K562 (cell line): Measurements from ENCODE around the gene CEP350. TPM values are rescaled to one million over a fixed set of nuclear protein-coding genes. Genes with fewer than 3 reads are reported as not detected.

Source experiments
- ARNT ChIP-seq, 2 experiments: fragments of 450-650 bp; IDR thresholded peaks; 2 replicates each; pipeline ENCODE4 v1.6.1; 2016; ENCODE audit warnings: mild to moderate bottlenecking in 1 of 2
- BMI1 ChIP-seq: fragments of 150-350 bp; IDR thresholded peaks from 2 replicates; pipeline ENCODE4 v1.6.1; 2014; ENCODE audit warnings: low read length
- CBX3 ChIP-seq, 2 experiments: IDR thresholded peaks; 1 replicate in 1 of 2; 2 replicates in 1 of 2; pipeline ENCODE4 v1.6.1; 2012; ENCODE audit warnings: inconsistent platforms in 2 of 2, low read length in 2 of 2, borderline replicate concordance in 1 of 2, control low read depth in 1 of 2
- ETV5 ChIP-seq: sonication (generic); formaldehyde crosslinking; IDR thresholded peaks from 2 replicates; pipeline ENCODE4 v1.4.0; 2020; ENCODE audit warnings: low read depth, mild to moderate bottlenecking, missing genetic modification reagents
- NR2C1 ChIP-seq, 2 experiments: fragments of 450-650 bp; IDR thresholded peaks; 2 replicates each; pipeline ENCODE4 v1.6.1; 2017; ENCODE audit warnings: mild to moderate bottlenecking in 2 of 2, antibody characterized with exemption in 1 of 2, inconsistent platforms in 1 of 2, missing compliant biosample characterization in 1 of 2, missing genetic modification characterization in 1 of 2
- POLR2AphosphoS2 ChIP-seq: IDR thresholded peaks from 2 replicates; pipeline ENCODE4 v1.6.1; 2012; ENCODE audit warnings: low read length, improper control_type of control experiment
- PPARD ChIP-seq: fragments of 250-450 bp; sonication (Bioruptor Pico); IDR thresholded peaks from 2 replicates; pipeline ENCODE4 v1.8.0; 2022; ENCODE audit warnings: inconsistent platforms, mild to moderate bottlenecking, moderate library complexity
- TAF7 ChIP-seq: fragments of 450-650 bp; IDR thresholded peaks from 2 replicates; pipeline ENCODE4 v1.6.1; 2016; ENCODE audit warnings: missing genetic modification characterization, missing compliant biosample characterization
- TARDBP ChIP-seq: fragments of 450-650 bp; IDR thresholded peaks from 2 replicates; pipeline ENCODE4 v1.6.1; 2016
- ZEB2 ChIP-seq: fragments of 450-650 bp; IDR thresholded peaks from 2 replicates; pipeline ENCODE4 v1.6.1; 2016
- ZNF24 ChIP-seq: fragments of 450-650 bp; IDR thresholded peaks from 2 replicates; pipeline ENCODE4 v1.6.1; 2016
- polyA plus RNA-seq, 8 experiments: library from polyadenylated mRNA; depleted of rRNA in 4 of 8; stranded (reverse) in 5 of 8; unstranded in 3 of 8; fragments of >200 nt; fragmentation: Nextera tagmentation in 2 of 8; fragmentation: Illumina TruSeq in 1 of 8; extraction: Ambion mirVana in 2 of 8; extraction: Trizol in 1 of 8; gene quantifications; 2 replicates each; pipeline versions ENCODE4 v1.2.1 to v1.2.3, GENCODE V29; 2011 to 2014; ENCODE audit warnings: inconsistent platforms in 1 of 8, missing spikeins in 1 of 8
- total RNA-seq, 7 experiments: library from RNA; depleted of rRNA in 6 of 7; stranded (reverse); fragments of >200 nt in 6 of 7; fragmentation: Illumina TruSeq in 2 of 7; extraction: Trizol in 2 of 7; gene quantifications; 2 replicates each; pipeline versions ENCODE4 v1.2.1 to v1.2.3, GENCODE V29; 2011 to 2021; ENCODE audit warnings: low replicate concordance in 1 of 7
- TF ChIP-seq, protein P1 (sequence below): IDR thresholded peaks from 3 replicates; pipeline ENCODE4 v1.6.1; 2011; ENCODE audit warnings: borderline replicate concordance, mild to moderate bottlenecking, moderate library complexity; ENCODE audit not compliant: insufficient read length; ENCODE audit errors: extremely low read depth
- TF ChIP-seq, protein P2 (sequence below), 2 experiments: IDR thresholded peaks; 2 replicates each; pipeline ENCODE4 v1.6.1; 2011; ENCODE audit warnings: borderline replicate concordance in 1 of 2, control low read depth in 1 of 2, low read depth in 1 of 2, low read length in 1 of 2, mild to moderate bottlenecking in 1 of 2, mixed read lengths in 1 of 2, moderate library complexity in 1 of 2; ENCODE audit not compliant: insufficient read depth in 1 of 2, insufficient read length in 1 of 2, poor library complexity in 1 of 2, severe bottlenecking in 1 of 2; ENCODE audit errors: extremely low read depth in 1 of 2
- TF ChIP-seq, protein P3 (sequence below): fragments of 250-450 bp; sonication (Bioruptor Pico); IDR thresholded peaks from 2 replicates; pipeline ENCODE4 v1.8.0; 2022; ENCODE audit warnings: inconsistent platforms, mild to moderate bottlenecking, moderate library complexity, borderline replicate concordance
- TF ChIP-seq, protein P4 (sequence below), 2 experiments: IDR thresholded peaks; 2 replicates each; pipeline ENCODE4 v1.6.1; 2012; ENCODE audit warnings: improper control_type of control experiment in 2 of 2, low read depth in 2 of 2, low read length in 2 of 2, borderline replicate concordance in 1 of 2
- TF ChIP-seq, protein P5 (sequence below): sonication (generic); formaldehyde crosslinking; IDR thresholded peaks from 2 replicates; pipeline ENCODE4 v1.8.0; 2022; ENCODE audit warnings: missing genetic modification reagents, mild to moderate bottlenecking, borderline replicate concordance

CEP350 gene
- total and polyA plus RNA-seq, 9 of the 15 experiments (the other 6 are each of a cell fraction or from before 2014, with no cell fraction given) = 8.3 to 64.3 (median 28.0) TPM

DNA sequence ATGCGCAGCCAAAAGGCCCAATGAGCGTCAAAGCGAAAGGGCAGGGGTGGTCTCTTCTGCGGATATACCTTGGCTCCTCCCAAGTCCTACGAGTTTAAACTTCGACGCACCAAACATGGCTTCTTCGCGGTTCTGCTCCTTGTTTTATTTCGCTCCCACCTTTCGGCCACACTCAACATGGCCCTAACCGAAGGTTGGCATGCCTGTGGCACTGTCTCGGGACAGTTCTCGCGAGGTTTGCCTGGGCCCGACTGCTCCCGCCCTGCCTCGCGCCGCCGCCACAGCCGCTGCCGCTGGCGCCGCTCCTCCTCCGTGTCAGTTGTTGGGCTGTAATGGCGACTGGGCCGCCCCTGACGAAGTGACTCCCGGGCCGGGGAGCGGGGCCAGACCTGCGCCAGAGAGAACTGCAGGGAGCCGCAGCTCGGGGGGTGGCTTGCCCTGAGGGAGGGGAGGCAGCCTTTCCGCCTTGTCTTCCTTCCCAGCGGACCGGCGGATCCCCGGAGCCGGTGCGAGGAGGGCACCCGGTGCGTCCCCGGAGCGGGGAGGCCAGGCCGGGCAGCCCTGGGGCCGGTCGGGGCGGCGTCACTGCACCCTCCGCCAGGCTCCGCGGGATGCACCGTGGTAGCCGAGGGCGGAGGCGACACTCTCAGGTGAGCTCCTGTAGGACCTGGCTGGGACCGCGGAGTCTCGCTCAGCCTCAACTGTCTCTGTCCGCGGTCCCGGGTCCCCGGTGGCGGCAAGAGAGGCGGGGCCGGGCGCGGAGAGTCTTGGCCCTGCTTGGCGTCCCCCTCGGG lies at the start of gene CEP350 (continued):
- TF ChIP-seq, protein P1, sequence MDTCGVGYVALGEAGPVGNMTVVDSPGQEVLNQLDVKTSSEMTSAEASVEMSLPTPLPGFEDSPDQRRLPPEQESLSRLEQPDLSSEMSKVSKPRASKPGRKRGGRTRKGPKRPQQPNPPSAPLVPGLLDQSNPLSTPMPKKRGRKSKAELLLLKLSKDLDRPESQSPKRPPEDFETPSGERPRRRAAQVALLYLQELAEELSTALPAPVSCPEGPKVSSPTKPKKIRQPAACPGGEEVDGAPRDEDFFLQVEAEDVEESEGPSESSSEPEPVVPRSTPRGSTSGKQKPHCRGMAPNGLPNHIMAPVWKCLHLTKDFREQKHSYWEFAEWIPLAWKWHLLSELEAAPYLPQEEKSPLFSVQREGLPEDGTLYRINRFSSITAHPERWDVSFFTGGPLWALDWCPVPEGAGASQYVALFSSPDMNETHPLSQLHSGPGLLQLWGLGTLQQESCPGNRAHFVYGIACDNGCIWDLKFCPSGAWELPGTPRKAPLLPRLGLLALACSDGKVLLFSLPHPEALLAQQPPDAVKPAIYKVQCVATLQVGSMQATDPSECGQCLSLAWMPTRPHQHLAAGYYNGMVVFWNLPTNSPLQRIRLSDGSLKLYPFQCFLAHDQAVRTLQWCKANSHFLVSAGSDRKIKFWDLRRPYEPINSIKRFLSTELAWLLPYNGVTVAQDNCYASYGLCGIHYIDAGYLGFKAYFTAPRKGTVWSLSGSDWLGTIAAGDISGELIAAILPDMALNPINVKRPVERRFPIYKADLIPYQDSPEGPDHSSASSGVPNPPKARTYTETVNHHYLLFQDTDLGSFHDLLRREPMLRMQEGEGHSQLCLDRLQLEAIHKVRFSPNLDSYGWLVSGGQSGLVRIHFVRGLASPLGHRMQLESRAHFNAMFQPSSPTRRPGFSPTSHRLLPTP = no peak
- TF ChIP-seq POLR2AphosphoS2 (no peak), ZNF24 (no peak), PPARD (CRISPR knock-in tag) (no peak), BMI1 (no peak), TAF7 (tag) (peak; percentile 95), NR2C1 (IDR thresholded peaks at IDR 0.05) (peak; percentile 84), NR2C1 (tag; IDR thresholded peaks at IDR 0.05) (peak; percentile 64; the same call in 1 of the 2 replicates), ETV5 (CRISPR knock-in tag) (peak; percentile 49; the same call in 1 of the 2 replicates), ARNT (IDR thresholded peaks at IDR 0.05) (no peak; a peak in 1 of 4 replicates), TARDBP (peak; percentile 84), ZEB2 (no peak), CBX3 (IDR thresholded peaks at IDR 0.05; ENCODE audit: borderline replicate concordance in 1 of 2, low read length in 2 of 2) (no peak)
- TF ChIP-seq, protein P2, sequence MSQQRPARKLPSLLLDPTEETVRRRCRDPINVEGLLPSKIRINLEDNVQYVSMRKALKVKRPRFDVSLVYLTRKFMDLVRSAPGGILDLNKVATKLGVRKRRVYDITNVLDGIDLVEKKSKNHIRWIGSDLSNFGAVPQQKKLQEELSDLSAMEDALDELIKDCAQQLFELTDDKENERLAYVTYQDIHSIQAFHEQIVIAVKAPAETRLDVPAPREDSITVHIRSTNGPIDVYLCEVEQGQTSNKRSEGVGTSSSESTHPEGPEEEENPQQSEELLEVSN (IDR thresholded peaks at IDR 0.05; ENCODE audit: borderline replicate concordance in 1 of 2, extremely low read depth in 1 of 2, insufficient read depth in 1 of 2, insufficient read length in 1 of 2, low read depth in 1 of 2, low read length in 1 of 2, poor library complexity in 1 of 2, severe bottlenecking in 1 of 2) = peak; percentile 46 to 71
- TF ChIP-seq, protein P3, sequence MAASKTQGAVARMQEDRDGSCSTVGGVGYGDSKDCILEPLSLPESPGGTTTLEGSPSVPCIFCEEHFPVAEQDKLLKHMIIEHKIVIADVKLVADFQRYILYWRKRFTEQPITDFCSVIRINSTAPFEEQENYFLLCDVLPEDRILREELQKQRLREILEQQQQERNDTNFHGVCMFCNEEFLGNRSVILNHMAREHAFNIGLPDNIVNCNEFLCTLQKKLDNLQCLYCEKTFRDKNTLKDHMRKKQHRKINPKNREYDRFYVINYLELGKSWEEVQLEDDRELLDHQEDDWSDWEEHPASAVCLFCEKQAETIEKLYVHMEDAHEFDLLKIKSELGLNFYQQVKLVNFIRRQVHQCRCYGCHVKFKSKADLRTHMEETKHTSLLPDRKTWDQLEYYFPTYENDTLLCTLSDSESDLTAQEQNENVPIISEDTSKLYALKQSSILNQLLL = no peak
- TF ChIP-seq, protein P4, sequence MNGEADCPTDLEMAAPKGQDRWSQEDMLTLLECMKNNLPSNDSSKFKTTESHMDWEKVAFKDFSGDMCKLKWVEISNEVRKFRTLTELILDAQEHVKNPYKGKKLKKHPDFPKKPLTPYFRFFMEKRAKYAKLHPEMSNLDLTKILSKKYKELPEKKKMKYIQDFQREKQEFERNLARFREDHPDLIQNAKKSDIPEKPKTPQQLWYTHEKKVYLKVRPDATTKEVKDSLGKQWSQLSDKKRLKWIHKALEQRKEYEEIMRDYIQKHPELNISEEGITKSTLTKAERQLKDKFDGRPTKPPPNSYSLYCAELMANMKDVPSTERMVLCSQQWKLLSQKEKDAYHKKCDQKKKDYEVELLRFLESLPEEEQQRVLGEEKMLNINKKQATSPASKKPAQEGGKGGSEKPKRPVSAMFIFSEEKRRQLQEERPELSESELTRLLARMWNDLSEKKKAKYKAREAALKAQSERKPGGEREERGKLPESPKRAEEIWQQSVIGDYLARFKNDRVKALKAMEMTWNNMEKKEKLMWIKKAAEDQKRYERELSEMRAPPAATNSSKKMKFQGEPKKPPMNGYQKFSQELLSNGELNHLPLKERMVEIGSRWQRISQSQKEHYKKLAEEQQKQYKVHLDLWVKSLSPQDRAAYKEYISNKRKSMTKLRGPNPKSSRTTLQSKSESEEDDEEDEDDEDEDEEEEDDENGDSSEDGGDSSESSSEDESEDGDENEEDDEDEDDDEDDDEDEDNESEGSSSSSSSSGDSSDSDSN (IDR thresholded peaks at IDR 0.05; ENCODE audit: borderline replicate concordance in 1 of 2, low read depth in 2 of 2, low read length in 2 of 2) = peak; percentile 93 to 96
- TF ChIP-seq, protein P5, sequence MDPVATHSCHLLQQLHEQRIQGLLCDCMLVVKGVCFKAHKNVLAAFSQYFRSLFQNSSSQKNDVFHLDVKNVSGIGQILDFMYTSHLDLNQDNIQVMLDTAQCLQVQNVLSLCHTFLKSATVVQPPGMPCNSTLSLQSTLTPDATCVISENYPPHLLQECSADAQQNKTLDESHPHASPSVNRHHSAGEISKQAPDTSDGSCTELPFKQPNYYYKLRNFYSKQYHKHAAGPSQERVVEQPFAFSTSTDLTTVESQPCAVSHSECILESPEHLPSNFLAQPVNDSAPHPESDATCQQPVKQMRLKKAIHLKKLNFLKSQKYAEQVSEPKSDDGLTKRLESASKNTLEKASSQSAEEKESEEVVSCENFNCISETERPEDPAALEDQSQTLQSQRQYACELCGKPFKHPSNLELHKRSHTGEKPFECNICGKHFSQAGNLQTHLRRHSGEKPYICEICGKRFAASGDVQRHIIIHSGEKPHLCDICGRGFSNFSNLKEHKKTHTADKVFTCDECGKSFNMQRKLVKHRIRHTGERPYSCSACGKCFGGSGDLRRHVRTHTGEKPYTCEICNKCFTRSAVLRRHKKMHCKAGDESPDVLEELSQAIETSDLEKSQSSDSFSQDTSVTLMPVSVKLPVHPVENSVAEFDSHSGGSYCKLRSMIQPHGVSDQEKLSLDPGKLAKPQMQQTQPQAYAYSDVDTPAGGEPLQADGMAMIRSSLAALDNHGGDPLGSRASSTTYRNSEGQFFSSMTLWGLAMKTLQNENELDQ (CRISPR knock-in tag) = no peak; the same call in 1 of the 2 replicates
